ENCODE results near the gene BUB1.
"Not testable (repeated sequence)": the region's sequence is repeated elsewhere in the genome, so short reads cannot be mapped to it uniquely, and the experiment has no call there.

The BUB1 gene

GRCh38 chr2:110690083-110690965 is 12.5 kb upstream of the BUB1 start:
- DNase-seq, result no peak

GRCh38 chr2:110688594-110689091 is 10.8 kb upstream of the BUB1 start:
- DNase-seq, result no peak

- DNase-seq, result not testable (repeated sequence)
These were observed 10.1 kb upstream of the BUB1 start for GRCh38 chr2:110687775-110688484.

- DNase-seq, result no peak
These were observed 5.0 kb upstream of the BUB1 start for GRCh38 chr2:110682872-110683271.

DNA sequence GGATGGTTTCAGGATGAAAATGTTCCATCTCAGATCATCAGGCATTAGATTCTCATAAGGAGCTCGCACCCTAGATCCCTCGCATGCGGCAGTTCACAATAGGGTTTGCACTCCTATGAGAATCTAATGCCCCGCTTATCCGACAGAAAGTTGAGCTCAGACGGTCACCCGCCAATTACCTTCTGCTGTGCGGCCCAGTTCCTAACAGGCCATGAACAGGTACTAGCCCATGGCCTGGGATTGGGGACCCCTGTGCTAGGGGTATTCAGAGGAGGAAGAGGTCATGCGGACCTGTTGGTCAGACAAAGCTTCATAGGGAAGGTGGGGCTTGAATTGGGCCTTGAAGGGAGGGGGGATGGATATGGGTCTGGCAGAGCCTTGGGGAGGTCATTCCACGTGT is 4.4 kb upstream of the BUB1 start:
- no peak for DNase-seq

GRCh38 chr2:110680709-110681108 is 2.8 kb upstream of the BUB1 start:
- no peak for DNase-seq

- no peak for DNase-seq
These were observed 2.0 kb upstream of the BUB1 start for GRCh38 chr2:110679865-110680264.

GRCh38 chr2:110679337-110679707 is 1.5 kb upstream of the BUB1 start:
- no peak for DNase-seq

DNA sequence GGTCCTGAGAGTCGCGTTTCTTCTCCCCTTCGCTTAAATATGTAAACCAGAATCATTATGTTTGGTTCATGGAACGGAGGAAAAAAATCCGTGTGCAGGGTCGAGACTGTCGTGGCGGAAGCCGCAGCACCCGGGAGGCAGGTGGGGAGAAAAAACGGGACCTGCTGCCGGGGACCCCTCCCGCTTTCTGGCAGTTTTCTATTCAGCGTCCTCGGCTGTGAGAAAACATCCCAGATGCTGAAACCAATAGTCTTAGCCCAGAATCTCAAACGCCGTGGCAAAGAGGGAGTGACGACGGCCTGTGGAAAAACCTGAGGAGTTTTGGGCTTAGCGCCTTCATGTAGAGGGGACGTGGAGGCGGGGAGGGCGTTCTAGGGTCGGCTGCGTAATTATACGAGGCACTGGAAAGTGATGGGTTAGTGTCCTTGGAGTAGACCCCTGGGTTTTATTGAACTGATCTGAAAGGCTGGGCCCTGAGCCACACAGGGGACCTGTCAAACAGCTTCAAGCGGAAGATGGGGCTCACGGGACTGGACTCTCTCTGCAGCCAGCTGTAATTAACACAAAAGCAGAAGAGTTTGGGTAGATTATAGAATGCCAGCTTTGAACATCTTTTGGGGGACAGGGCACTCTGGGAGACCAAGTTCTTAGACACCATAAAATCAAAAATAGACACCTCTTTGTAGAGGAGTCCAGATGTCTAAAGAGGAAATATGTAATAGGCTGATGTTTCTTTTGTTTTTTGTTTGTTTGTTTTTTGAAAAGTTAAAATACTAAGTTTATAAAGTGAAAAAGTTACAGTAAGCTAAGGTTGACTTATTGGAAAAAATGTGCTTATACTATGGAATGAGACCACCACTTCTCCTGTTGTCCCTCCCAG is 834 bp upstream of the BUB1 start:
- peak; percentile 25 for DNase-seq

DNA sequence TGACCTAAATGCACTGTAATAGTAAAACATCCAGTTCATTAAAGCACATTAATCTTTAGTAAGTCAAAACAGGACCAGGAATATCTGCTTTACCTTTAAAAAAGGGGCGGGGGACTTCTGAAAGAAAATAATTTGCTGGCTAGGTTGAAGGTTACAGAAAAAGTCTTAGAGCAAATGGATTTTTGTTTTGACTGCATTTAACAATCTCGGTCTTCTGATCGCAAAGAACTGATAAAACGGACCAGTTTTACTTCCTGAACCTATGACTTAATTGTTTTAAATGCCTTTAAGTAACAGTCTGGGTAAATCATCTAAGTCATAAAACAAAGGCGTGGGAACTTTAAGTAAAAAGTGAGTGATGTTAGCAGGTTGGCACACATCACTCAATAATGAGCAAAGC is 783 bp downstream of the BUB1 start:
- no peak for DNase-seq

- no peak for DNase-seq
These were observed 2.2 kb downstream of the BUB1 start for GRCh38 chr2:110675679-110676078.

GRCh38 chr2:110674620-110675555 is 3.0 kb downstream of the BUB1 start:
- no peak for DNase-seq

GRCh38 chr2:110673201-110673600 is 4.7 kb downstream of the BUB1 start:
- DNase-seq, result no peak

DNA sequence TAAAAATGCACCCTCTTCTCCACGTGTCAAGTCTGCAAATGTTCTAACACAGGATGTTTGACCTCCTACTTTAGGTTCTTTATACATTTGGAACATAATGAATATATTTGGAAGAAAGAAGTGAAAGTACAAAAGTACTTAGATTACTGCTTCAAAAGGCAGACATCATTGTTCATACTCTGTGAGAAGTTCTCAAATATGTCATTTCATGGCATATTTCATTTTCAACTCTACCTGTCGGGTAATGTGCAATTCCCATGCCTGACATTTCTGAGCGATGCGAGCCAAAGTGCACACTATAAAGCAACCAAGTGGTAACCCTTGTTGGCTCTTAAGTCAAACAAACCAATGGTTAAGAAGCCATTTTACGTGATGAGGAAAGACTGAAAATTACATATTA is 7.0 kb downstream of the BUB1 start:
- no peak for DNase-seq

GRCh38 chr2:110669079-110669478 is 8.8 kb downstream of the BUB1 start:
- DNase-seq, result no peak

GRCh38 chr2:110667071-110667470 is 10.8 kb downstream of the BUB1 start:
- no peak for DNase-seq

- DNase-seq, result no peak
These were observed 13.7 kb downstream of the BUB1 start for GRCh38 chr2:110664135-110664534.

GRCh38 chr2:110662560-110662959 is 15.3 kb downstream of the BUB1 start:
- DNase-seq, result no peak

DNA sequence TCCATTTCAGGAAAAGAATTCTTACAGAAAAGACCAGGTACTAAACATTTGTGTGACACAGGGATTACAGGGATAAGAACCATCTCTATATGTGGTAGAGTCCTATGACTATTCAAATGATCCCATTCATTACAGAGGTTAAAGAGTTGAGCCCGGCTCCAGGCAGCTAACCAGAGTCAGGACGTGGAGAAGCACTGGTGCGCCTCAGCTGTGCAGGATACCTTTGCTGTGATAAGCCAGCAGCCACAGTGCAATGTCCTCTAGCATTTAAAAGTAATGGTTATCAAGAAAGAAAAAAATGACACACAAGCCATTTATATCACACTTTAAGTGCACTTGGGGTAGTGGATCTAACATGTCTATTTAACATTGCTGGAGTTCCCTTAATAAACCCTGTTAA is 17.3 kb downstream of the BUB1 start:
- DNase-seq, result no peak

DNA sequence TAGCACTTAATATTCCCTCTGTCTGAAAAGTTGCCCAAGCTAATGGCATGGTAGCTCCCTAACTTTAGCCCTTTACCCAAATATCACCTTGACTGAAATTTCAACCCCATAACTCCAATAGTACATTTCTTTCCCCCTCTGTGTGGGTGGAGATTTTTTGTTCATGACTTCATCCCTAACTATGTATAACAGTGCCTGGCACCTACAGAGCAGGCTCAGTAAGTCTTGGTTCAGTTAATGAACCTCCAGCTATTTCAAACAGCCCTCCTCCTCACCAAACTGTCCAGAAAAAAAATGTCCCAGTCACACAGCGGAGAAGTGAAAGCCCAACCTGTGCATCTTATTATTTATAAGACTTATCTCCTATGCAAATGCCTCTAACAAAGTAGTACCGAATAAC is 18.6 kb downstream of the BUB1 start:
- no peak for DNase-seq

GRCh38 chr2:110657724-110658305 is 20.0 kb downstream of the BUB1 start:
- no peak for DNase-seq

GRCh38 chr2:110655701-110656100 is 22.2 kb downstream of the BUB1 start:
- no peak for DNase-seq

Measured in NCI-H345 (cell line).